ENCODE data around the gene TRIM28.

TRIM28 gene

GRCh38 chr19:58560007-58560887 is 16.4 kb downstream of the TRIM28 start:
- FAIRE-seq: no peak
- no peak for DNase-seq (ENCODE audit: low spot score)

GRCh38 chr19:58560921-58561320 is 17.1 kb downstream of the TRIM28 start:
- DNase-seq (ENCODE audit: low spot score) (no peak), FAIRE-seq (no peak)

- DNase-seq (ENCODE audit: low spot score) (no peak), FAIRE-seq (no peak)
These were observed 17.7 kb downstream of the TRIM28 start for GRCh38 chr19:58561373-58562121.

GRCh38 chr19:58562122-58563033 is 18.5 kb downstream of the TRIM28 start:
- no peak for DNase-seq (ENCODE audit: low spot score)
- no peak for FAIRE-seq

- DNase-seq (ENCODE audit: low spot score): no peak
These were observed 19.2 kb downstream of the TRIM28 start for GRCh38 chr19:58563034-58563573.

GRCh38 chr19:58563823-58564222 is 20.0 kb downstream of the TRIM28 start:
- DNase-seq (ENCODE audit: low spot score) (no peak), FAIRE-seq (no peak)

More at GRCh38 chr19:58563034-58563573, 19.2 kb downstream of the TRIM28 start:
- FAIRE-seq: no peak

GRCh38 chr19:58566989-58567388 is 23.1 kb downstream of the TRIM28 start:
- FAIRE-seq (no peak), DNase-seq (ENCODE audit: low spot score) (no peak)

- FAIRE-seq (no peak), DNase-seq (ENCODE audit: low spot score) (no peak)
These were observed 24.7 kb downstream of the TRIM28 start for GRCh38 chr19:58568453-58569130.

GRCh38 chr19:58569191-58569942 is 25.5 kb downstream of the TRIM28 start:
- DNase-seq (ENCODE audit: low spot score): no peak
- FAIRE-seq: no peak

GRCh38 chr19:58569943-58570670 is 26.2 kb downstream of the TRIM28 start:
- DNase-seq (ENCODE audit: low spot score) (no peak), FAIRE-seq (no peak)

GRCh38 chr19:58570770-58571574 is 27.1 kb downstream of the TRIM28 start:
- DNase-seq (ENCODE audit: low spot score): no peak
- no peak for FAIRE-seq

GRCh38 chr19:58571575-58571947 is 27.7 kb downstream of the TRIM28 start:
- no peak for DNase-seq (ENCODE audit: low spot score)
- FAIRE-seq: no peak

- FAIRE-seq (no peak), DNase-seq (ENCODE audit: low spot score) (no peak)
These were observed 28.4 kb downstream of the TRIM28 start for GRCh38 chr19:58572026-58572817.

- FAIRE-seq: no peak
- peak; percentile 91 for DNase-seq (ENCODE audit: low spot score)
These were observed 29.2 kb downstream of the TRIM28 start, which contains the start of gene MZF1 for GRCh38 chr19:58572818-58573657. MZF1 (minus strand) TSS chr19:58573335; CDS start chr19:58571389, 1,946 bp downstream.

GRCh38 chr19:58573658-58574164 is 29.8 kb downstream of the TRIM28 start:
- no peak for FAIRE-seq
- no peak for DNase-seq (ENCODE audit: low spot score)
